SK-N-MC (cell line): ENCODE results near the gene FOXC2.

Experiments used
- DNase-seq: peaks from one replicate; pipeline ENCODE4 v3.0.0-alpha.2; 2011; ENCODE audit warnings: low read depth, low spot score
- H3K27ac ChIP-seq: fragments of 200-600 bp; sonication (generic); 2 replicates; pipeline ENCODE4 v1.5.1; 2016; ENCODE audit warnings: mixed run types
- H3K36me3 ChIP-seq: fragments of 200-600 bp; sonication (generic); 2 replicates; pipeline ENCODE4 v1.6.1; 2017; ENCODE audit warnings: antibody characterized with exemption, low read length, mixed read lengths; ENCODE audit not compliant: insufficient read depth
- H3K4me3 ChIP-seq: fragments of 200-600 bp; sonication (generic); 2 replicates; pipeline ENCODE4 v1.5.1; 2016
- H3K9ac ChIP-seq: fragments of 200-600 bp; sonication (generic); 2 replicates; pipeline ENCODE4 v1.8.0; 2017; ENCODE audit warnings: mixed run types, mixed read lengths; ENCODE audit not compliant: insufficient read length
- H3K9me3 ChIP-seq: fragments of 200-600 bp; sonication (generic); 2 replicates; pipeline ENCODE4 v1.6.1; 2017; ENCODE audit warnings: low read depth, mild to moderate bottlenecking, antibody characterized with exemption, low read length, moderate library complexity, mixed read lengths
- EZH2 ChIP-seq: fragments of 200-600 bp; sonication (generic); IDR thresholded peaks from one replicate; pipeline ENCODE4 v1.6.1; 2017; ENCODE audit warnings: antibody characterized with exemption
- FOXP2 ChIP-seq: optimal IDR thresholded peaks from 2 replicates; pipeline ENCODE3; 2011; ENCODE audit warnings: mild to moderate bottlenecking, moderate library complexity; ENCODE audit not compliant: insufficient read depth; ENCODE audit errors: extremely low read length, control extremely low read depth
- POLR2AphosphoS5 ChIP-seq: IDR thresholded peaks from 2 replicates; pipeline ENCODE4 v1.6.1; 2012; ENCODE audit warnings: mild to moderate bottlenecking, low read depth, low read length, borderline replicate concordance

FOXC2 gene

DNA sequence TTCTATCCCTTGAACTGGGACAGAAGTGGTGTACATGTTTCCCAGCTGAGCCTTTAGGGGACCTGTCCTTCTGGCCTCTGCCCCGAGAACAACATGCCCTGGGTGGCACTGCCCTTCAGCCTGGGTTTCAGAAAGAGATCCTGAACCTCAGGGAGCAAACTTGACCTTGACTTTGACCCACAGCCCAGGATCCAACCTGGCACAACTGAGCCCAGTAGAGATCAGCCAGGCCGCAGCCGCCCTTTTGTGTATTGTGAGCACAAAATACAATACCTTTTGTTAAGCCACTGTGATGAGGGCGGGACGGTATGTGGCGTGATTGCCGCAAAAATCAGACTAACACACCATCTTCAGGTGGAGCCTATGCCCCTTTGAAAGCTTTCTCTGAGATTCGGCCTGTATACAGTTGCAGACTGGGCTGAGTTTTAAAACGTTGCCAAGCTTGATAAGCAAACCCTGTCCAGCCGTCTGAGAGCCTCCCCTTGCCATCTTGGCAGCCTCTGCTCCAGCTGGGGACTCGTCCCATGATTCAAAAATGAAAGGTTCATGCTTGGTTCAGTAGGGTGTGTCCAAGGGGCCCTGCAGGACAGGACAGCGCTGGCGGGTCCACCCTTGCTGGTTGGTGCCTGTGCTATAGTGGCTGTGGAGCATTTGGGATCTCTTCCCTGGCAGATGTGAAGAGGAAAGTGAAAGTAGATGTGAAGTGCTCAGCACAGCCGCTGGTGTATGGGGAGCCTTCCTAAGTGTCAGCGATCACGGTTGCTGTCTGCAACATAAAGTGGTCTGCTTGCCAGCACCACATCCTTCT, 52.0 kb downstream of the FOXC2 start:
- no peak for TF ChIP-seq FOXP2
- TF ChIP-seq EZH2 = no peak
- TF ChIP-seq POLR2AphosphoS5 = no peak
- no peak overlapping the region for H3K4me3 ChIP-seq
- no peak for DNase-seq

More for the DNA sequence above, 52.0 kb downstream of the FOXC2 start:
- no peaks in the 10 kb centered on the region for H3K9me3 ChIP-seq
- H3K36me3 ChIP-seq = no peaks in the 10 kb centered on the region
- no peak overlapping the region for H3K27ac ChIP-seq
- no peak overlapping the region for H3K9ac ChIP-seq
